HG03108 (cell line): ENCODE measurements around the gene TUSC2.

Source experiments
- ATAC-seq: cut with Tn5 transposase; IDR thresholded peaks from one replicate; pipeline ENCODE4 v1.9.1; 2021; ENCODE audit warnings: moderate library complexity; ENCODE audit not compliant: unreplicated experiment

The TUSC2 gene

GRCh38 chr3:50354850-50355249 is 26.8 kb upstream of the TUSC2 start:
- no peak for ATAC-seq

GRCh38 chr3:50354186-50354764 is 26.3 kb upstream of the TUSC2 start:
- no peak for ATAC-seq

GRCh38 chr3:50353245-50354004 is 25.4 kb upstream of the TUSC2 start:
- no peak for ATAC-seq

GRCh38 chr3:50352781-50353180 is 24.8 kb upstream of the TUSC2 start:
- no peak for ATAC-seq

- no peak for ATAC-seq
These were observed 23.3 kb upstream of the TUSC2 start for GRCh38 chr3:50351323-50351697.

GRCh38 chr3:50350527-50351322 is 22.7 kb upstream of the TUSC2 start, which contains the start of the genes CYB561D2 and NPRL2:
Gene CYB561D2, plus strand, starts transcription at chr3:50350862. Its CDS starts 572 bp downstream, at chr3:50351434.
Gene NPRL2, minus strand, starts transcription at chr3:50350775. Its CDS starts 123 bp downstream, at chr3:50350652.
- ATAC-seq: peak; percentile 86

- ATAC-seq: no peak
These were observed 22.1 kb upstream of the TUSC2 start for GRCh38 chr3:50350213-50350526.

- ATAC-seq: no peak
These were observed 19.3 kb upstream of the TUSC2 start for GRCh38 chr3:50347187-50347813.

GRCh38 chr3:50345586-50346234 is 17.7 kb upstream of the TUSC2 start, which contains the start of gene ZMYND10:
Gene ZMYND10, minus strand, starts transcription at chr3:50345732. Its CDS starts 153 bp downstream, at chr3:50345579.
- ATAC-seq: no peak

GRCh38 chr3:50345008-50345407 is 17.0 kb upstream of the TUSC2 start:
- no peak for ATAC-seq

GRCh38 chr3:50342813-50343633 is 15.0 kb upstream of the TUSC2 start:
- no peak for ATAC-seq

- ATAC-seq: no peak
These were observed 14.1 kb upstream of the TUSC2 start for GRCh38 chr3:50341996-50342650.

- no peak for ATAC-seq
These were observed 13.5 kb upstream of the TUSC2 start for GRCh38 chr3:50341537-50341936.

GRCh38 chr3:50340448-50341329 is 12.7 kb upstream of the TUSC2 start, which contains the start of gene RASSF1:
Gene RASSF1, minus strand, starts transcription at chr3:50340836. Its CDS starts 31 bp downstream, at chr3:50340805.
- ATAC-seq: peak; percentile 19

- no peak for ATAC-seq
These were observed 12.1 kb upstream of the TUSC2 start for GRCh38 chr3:50340147-50340447.

- no peak for ATAC-seq
These were observed 11.6 kb upstream of the TUSC2 start for GRCh38 chr3:50339485-50340146.

GRCh38 chr3:50338965-50339364 is 10.9 kb upstream of the TUSC2 start:
- no peak for ATAC-seq
